ENCODE measurements around the gene VEZT.

DNA sequence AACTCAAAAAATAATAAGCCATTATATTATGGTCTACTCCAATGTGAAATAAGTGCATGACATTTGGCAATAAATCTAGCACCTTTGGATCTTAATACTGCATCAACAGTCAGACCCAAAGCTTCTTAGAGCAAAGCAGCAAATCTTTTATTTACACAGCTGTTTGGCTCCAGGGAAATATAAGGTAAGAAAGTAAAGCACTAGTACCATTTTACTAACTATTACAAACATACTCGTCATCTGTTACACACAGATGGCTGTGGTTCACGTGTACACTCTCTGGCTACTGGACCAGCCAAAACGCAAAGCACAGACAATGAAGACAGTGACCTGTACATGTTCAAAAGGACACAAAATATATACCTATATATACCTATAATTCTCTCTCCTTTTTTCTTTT, 3.1 kb upstream of the VEZT start:
- TF ChIP-seq, protein P1, sequence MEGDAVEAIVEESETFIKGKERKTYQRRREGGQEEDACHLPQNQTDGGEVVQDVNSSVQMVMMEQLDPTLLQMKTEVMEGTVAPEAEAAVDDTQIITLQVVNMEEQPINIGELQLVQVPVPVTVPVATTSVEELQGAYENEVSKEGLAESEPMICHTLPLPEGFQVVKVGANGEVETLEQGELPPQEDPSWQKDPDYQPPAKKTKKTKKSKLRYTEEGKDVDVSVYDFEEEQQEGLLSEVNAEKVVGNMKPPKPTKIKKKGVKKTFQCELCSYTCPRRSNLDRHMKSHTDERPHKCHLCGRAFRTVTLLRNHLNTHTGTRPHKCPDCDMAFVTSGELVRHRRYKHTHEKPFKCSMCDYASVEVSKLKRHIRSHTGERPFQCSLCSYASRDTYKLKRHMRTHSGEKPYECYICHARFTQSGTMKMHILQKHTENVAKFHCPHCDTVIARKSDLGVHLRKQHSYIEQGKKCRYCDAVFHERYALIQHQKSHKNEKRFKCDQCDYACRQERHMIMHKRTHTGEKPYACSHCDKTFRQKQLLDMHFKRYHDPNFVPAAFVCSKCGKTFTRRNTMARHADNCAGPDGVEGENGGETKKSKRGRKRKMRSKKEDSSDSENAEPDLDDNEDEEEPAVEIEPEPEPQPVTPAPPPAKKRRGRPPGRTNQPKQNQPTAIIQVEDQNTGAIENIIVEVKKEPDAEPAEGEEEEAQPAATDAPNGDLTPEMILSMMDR (IDR thresholded peaks at IDR 0.05; ENCODE audit: borderline replicate concordance, extremely low read depth, low read length, poor library complexity, severe bottlenecking): no peak
- no peak for TF ChIP-seq EZH2 (IDR thresholded peaks at IDR 0.05; ENCODE audit: borderline replicate concordance, low read depth, low read length, severe bottlenecking)
